HTERT RPE-1 (cell line): ENCODE results near the gene IKBIP.
"Not testable (repeated sequence)": the region's sequence is repeated elsewhere in the genome, so short reads cannot be mapped to it uniquely, and the experiment has no call there.

Experiments used
- in situ Hi-C: fragments of 300-500 bp; cut with MboI; formaldehyde crosslinking; loops from 4 replicates; pipeline ENCODE4 v1.14.3; 2020; ENCODE audit warnings: low sequenced_read_pairs

The IKBIP gene

GRCh38 chr12:98578821-98579220 is 65.8 kb downstream of the IKBIP start:
- in situ Hi-C loops, result no loop called here

DNA sequence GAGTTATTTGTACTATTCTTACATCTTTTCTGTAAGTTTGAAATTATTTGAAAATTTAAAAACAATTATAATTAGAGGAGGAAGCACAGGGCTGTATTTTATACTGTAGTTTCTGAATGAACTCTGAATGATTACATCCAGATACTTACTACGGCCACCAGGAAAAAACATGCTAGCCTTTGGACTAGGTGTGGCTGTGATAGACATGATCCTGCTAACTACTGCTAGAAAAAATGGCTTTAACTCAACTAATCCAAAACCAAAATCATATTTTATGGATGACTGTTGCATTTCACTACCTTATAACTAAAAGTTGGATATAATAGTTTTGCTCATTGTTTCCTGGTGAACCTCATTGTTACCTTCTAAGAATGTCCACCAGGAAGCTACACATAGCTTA is 66.2 kb downstream of the IKBIP start:
- in situ Hi-C loops, result no loop called here

DNA sequence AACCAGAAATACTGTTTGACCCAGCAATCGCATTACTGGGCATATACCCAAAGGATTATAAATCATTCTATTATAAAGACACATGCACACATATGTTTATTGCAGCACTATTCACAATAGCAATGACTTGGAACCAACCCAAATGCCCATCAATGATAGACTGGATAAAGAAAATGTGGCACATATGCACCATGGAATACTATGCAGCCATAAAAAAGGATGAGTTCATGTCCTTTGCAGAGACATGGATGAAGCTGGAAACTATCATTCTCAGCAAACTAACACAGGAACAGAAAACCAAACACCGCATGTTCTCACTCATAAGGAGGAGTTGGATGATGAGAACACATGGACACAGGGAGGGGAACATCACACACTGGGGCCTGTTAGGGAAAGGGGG is 67.8 kb downstream of the IKBIP start:
- in situ Hi-C loops, result not testable (repeated sequence)

- in situ Hi-C loops, result no loop called here
These were observed 69.6 kb downstream of the IKBIP start for GRCh38 chr12:98575013-98575412.
